ENCODE results near the gene OAS2. TPM values are rescaled to one million over a fixed set of nuclear protein-coding genes. Genes with fewer than 3 reads are reported as not detected.

OAS2 gene
- total and polyA plus RNA-seq, 2 of the 4 experiments (the other 2 are of a cell fraction) = under 0.01 TPM; not detected in 1

- ATAC-seq (ENCODE audit: low read depth) = no peak
Measured at GRCh38 chr12:112977641-112978040, 678 bp upstream of the OAS2 start.

More at GRCh38 chr12:112977641-112978040, 678 bp upstream of the OAS2 start:
- Histone ChIP-seq H4K91ac (ENCODE audit: insufficient read depth, low read depth, low read length) (no peak overlapping the region), H3K27me3 (ENCODE audit: control insufficient read depth, insufficient read depth, low read length) (no peaks in the 10 kb centered on the region), H3K79me1 (ENCODE audit: low read depth in 1 of 2, low read length in 2 of 2) (no peaks in the 10 kb centered on the region), H2AK5ac (ENCODE audit: low read depth, low read length) (no peak overlapping the region), H3K4me2 (ENCODE audit: low read depth, low read length) (no peak overlapping the region), H3K9ac (ENCODE audit: low read depth, low read length) (no peak overlapping the region), H3K23ac (ENCODE audit: low read depth, low read length) (no peak overlapping the region), H3K36me3 (ENCODE audit: control insufficient read depth, insufficient read depth, low read length) (no peaks in the 10 kb centered on the region), H3K4me3 (ENCODE audit: insufficient read depth, low read depth, low read length) (no peak overlapping the region), H2BK15ac (ENCODE audit: low read depth, low read length) (no peak overlapping the region), H3K9me3 (ENCODE audit: control insufficient read depth, insufficient read depth, low read length) (no peaks in the 10 kb centered on the region), H3K56ac (ENCODE audit: extremely low read depth, insufficient read depth, low read length) (no peak overlapping the region), H2BK20ac (ENCODE audit: low read depth, low read length) (no peak overlapping the region), H3K9me1 (ENCODE audit: insufficient read depth, low read length) (no peaks in the 10 kb centered on the region), H2BK5ac (ENCODE audit: low read depth, low read length, poor library complexity, severe bottlenecking) (no peak overlapping the region), H2AFZ (replicated peaks; ENCODE audit: low read length, poor library complexity) (no peak overlapping the region), H3K4ac (ENCODE audit: low read depth, low read length) (no peak overlapping the region), H3K4me1 (ENCODE audit: control insufficient read depth, insufficient read depth, low read length) (no peaks in the 10 kb centered on the region; the same call in 1 of the 2 replicates), H2BK120ac (ENCODE audit: low read depth, low read length) (no peak overlapping the region), H4K5ac (ENCODE audit: low read depth, low read length) (no peak overlapping the region), H3K18ac (ENCODE audit: low read depth, low read length) (no peak overlapping the region), H3K27ac (ENCODE audit: insufficient read depth, low read length) (no peak overlapping the region), H4K8ac (ENCODE audit: low read depth in 2 of 2, low read length in 2 of 2) (no peak overlapping the region), H2AK9ac (replicated peaks; ENCODE audit: low read depth, low read length, poor library complexity) (no peak overlapping the region), H4K20me1 (ENCODE audit: insufficient read depth, low read length) (no peaks in the 10 kb centered on the region), H3K14ac (replicated peaks; ENCODE audit: low read depth, low read length) (no peak overlapping the region)
- POLR2A ChIA-PET (ENCODE audit: unreplicated experiment) = interaction anchor here (0.5 kb wide), 1 partner anchor 216 kb away, joined by 4 read pairs; no protein-coding TSS in a partner anchor
- no peak for DNase-seq
- dilution Hi-C loops (cut with HindIII; ENCODE audit: low sequenced_read_pairs, unreplicated experiment) (no loop called here), intact Hi-C loops (cut with micrococcal nuclease) (no loop called here), in situ Hi-C loops (cut with MboI; ENCODE audit: low sequenced_read_pairs) (no loop called here)
- TF ChIP-seq CEBPB (IDR thresholded peaks at IDR 0.05; ENCODE audit: low read depth, low read length) (no peak), ELK1 (IDR thresholded peaks at IDR 0.05; ENCODE audit: borderline replicate concordance, low read depth, low read length) (no peak), CHD1 (IDR thresholded peaks at IDR 0.05; ENCODE audit: low read depth, low read length) (no peak), FOS (IDR thresholded peaks at IDR 0.05; ENCODE audit: low read depth, low read length) (no peak), MAZ (IDR thresholded peaks at IDR 0.05; ENCODE audit: borderline replicate concordance, low read depth, low read length) (no peak), RAD21 (IDR thresholded peaks at IDR 0.05; ENCODE audit: low read length) (no peak), MXI1 (IDR thresholded peaks at IDR 0.05; ENCODE audit: borderline replicate concordance, low read depth, low read length) (no peak), MAFK (IDR thresholded peaks at IDR 0.05; ENCODE audit: low read depth, low read length) (no peak), RFX5 (IDR thresholded peaks at IDR 0.05; ENCODE audit: low read depth, low read length) (no peak), CTCF (conservative IDR thresholded peaks at IDR 0.05; ENCODE audit: low read depth, low read length) (no peak), RCOR1 (IDR thresholded peaks at IDR 0.05; ENCODE audit: insufficient replicate concordance, low read length) (no peak)
- no TSS peak for BruUV-seq (replicated peaks)
- WGBS, 2 experiments (ENCODE audit: extremely low coverage in 2 of 2, insufficient read length in 1 of 2) = 86% methylated on average over 5 of the region's 8 CpGs; no CpG with 5 or more reads in 1 of the 2 experiments
- CTCF ChIA-PET = interaction anchor here (0.5 to 2.9 kb wide), 2 partner anchors 15 to 194 kb away, joined by 3 to 13 read pairs; no protein-coding TSS in a partner anchor
